Measurements from ENCODE around the gene SLFN14.
"Not testable (repeated sequence)": the region's sequence is repeated elsewhere in the genome, so short reads cannot be mapped to it uniquely, and the experiment has no call there.

SLFN14 gene

DNA sequence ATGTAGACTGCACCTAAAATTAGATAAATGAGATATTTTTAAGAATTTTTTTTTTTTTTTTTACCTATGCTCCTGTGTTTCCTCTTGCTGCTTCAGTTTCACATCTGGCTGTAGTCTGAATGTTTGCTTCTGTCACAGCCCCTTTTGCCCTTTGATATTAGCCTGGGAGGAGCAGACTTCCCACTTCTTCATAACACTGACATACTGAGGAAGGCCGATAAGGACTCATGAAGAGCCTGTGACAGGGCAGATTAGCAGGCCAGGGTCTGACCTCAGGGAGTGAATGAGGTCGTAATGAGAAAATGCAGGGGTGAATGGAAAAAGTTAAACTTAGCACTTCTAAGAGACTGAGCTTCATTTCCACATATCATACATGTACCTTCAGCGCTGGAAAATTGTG is at the start of gene SLFN14:
Gene SLFN14, minus strand, starts transcription at position 117 of the 400 bp plus-strand sequence. CDS start 2,757 bp downstream, outside the sequence.
- no peak for DNase-seq

DNA sequence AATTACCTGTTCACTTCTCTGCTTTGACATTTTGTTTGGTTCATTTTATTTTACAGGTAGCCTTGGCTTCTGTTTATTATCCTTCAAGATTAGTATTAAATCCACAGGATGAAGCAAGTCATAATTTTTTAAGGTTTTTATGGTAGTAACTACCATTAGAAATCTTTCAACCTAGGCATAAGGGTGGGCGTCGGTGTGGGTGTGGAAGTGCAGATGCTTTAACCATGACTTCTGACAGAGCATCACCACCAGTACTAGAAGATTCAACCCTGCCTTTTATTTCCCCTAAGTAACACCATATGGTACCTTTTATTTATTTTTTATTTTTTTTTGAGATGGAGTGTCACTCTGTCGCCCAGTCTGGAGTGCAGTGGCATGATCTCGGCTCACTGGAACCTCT is 49.2 kb upstream of the SLFN14 start:
- no peak for DNase-seq

DNA sequence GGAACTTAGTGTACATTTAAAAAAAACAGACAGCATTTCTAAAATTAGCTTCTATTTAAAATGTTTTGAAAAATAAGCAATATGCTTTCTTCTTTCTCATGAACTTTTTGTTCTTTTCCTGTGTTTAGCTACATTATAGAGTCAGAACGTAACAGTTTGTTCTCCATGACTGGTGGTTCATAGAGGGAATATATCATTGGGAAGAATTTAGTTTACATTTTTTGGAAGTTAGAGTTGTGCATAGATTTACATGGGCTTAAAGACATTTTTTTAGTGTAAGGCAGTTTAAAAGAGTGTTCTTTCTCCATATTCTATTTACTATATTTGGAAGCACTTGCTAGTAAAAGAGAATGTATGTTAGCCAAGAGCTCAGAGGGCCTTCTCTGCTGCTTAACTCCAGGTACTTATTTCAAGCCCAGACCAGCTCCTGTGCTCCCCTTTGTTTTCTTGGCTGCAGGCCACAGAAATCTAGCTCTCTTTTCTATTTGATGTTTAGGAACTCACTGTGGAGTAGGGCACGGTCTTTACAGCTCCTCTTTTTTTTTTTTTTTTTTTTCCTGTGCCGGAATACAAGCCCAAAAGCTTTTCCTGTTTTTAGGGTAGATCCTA is 46.7 kb upstream of the SLFN14 start:
- DNase-seq, result no peak

GRCh38 chr17:35605678-35606077 is 45.1 kb upstream of the SLFN14 start:
- DNase-seq, result no peak

DNA sequence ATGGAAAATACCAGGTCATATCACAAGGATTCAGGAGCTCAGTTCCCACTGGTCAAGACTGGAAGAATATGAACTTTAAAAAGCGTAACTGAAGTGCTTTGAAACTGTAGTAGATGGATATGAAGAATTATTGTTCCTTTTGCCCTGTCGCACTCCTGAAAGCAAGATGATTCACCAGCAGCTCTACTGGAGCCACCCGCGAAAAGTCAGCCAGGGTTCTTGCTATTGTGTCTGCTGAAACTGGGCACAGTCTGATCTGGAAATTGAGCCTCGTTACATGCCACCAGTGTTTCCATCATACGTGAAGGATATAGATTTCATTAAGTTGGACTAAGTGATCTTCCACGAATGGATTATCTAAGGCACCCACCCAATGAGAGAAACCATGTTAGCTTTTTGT is 43.1 kb upstream of the SLFN14 start:
- DNase-seq, result no peak

DNA sequence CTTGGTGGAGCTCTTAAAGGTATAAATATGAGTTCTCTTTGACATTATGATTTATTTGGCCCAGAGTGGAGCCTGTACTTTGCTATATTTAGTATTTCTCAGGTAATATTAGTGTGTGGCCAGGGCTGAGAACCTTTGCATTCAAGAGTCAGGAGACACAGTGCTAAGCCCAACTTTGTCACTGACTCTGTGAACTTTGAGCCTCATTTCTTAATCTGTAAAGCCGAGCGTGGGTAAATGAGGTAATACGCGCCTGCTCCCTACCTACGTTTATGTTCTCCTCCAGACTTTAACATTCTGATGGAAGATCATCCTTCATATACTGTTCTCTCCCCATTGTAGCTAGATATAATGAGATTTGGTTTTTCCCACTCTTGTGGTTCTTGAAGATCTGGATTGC is 37.0 kb upstream of the SLFN14 start:
- no peak for DNase-seq

GRCh38 chr17:35596530-35597233 is 36.1 kb upstream of the SLFN14 start:
- no peak for DNase-seq

DNA sequence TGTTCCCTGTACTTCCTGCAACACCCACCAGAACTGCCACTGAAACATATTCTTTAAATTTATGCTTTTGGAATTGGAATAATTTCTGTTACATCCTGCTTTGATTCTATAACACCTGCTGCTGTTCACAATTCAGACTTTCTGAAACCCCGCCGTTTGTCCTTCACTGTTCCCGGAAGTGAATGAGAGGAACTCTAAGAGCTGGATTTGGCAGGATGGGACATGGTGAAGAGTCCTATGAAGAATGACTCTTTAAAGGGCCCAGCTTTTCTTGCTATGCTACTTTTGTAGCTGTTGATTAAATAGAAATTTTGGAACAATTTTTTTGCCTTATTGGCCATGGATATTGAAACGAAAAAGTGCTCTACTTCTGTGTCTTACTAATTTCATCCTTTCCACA is 35.5 kb upstream of the SLFN14 start:
- no peak for DNase-seq

- no peak for DNase-seq
These were observed 27.7 kb upstream of the SLFN14 start for GRCh38 chr17:35588196-35588920.

GRCh38 chr17:35587074-35587961 is 26.7 kb upstream of the SLFN14 start, which contains the start of gene AP2B1:
Gene AP2B1 (plus strand): TSS chr17:35587322. CDS start chr17:35594031, 6,709 bp downstream.
- peak; percentile 97 for DNase-seq

- no peak for DNase-seq
These were observed 26.0 kb upstream of the SLFN14 start for GRCh38 chr17:35586569-35587073.

- DNase-seq, result no peak
These were observed 23.4 kb upstream of the SLFN14 start for GRCh38 chr17:35584061-35584460.

DNA sequence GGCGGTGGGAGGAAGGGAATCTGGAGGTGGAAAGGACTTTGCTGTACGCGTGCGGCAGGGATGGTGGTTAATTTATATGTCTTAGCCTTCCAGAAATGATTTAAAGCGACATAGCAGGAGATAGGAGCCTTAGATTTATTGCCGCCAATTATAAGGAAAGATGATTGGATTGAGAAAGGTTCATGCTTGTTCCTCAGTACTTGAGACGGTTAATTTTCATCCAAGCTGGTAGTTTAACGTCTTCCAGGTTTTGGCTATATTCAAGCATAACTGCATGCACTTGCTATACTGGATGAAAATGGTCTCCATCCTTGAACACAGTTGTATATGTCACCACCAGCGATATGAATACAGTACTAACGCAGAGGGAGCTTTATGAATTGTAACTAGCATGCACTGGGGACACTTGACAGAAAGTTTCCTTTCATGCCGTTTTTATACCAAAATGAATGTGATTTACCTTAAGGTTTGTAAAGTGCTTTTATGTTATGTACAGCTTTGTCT is 18.4 kb upstream of the SLFN14 start:
- no peak for DNase-seq

GRCh38 chr17:35578197-35578928 is 17.7 kb upstream of the SLFN14 start, which contains the start of gene PEX12:
Gene PEX12 (minus strand): TSS chr17:35578571. CDS start chr17:35578021, 550 bp downstream.
- DNase-seq, result peak; percentile 95

GRCh38 chr17:35577830-35578196 is 17.2 kb upstream of the SLFN14 start:
- DNase-seq, result no peak

- no peak for DNase-seq
These were observed 15.1 kb upstream of the SLFN14 start for GRCh38 chr17:35575759-35576158.

DNA sequence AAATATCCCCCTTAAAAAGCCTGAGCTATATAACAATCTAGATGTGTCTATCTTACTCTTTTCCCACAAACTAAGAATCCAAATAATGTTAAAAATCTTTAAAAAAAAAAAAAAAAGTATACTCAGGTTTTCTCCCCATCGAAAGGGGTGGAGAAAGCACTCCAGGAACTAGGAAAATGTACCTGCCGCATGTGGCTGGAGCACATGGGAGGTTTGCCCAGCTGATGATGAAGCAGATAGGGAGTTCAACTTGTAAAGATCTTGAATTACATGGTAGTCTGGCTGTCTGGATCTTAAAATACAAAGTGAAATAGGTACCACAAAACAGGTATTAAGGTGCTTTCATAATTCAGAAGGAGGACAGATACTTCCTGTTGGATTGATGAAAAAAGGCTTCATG is 8.8 kb upstream of the SLFN14 start:
- DNase-seq, result no peak

DNA sequence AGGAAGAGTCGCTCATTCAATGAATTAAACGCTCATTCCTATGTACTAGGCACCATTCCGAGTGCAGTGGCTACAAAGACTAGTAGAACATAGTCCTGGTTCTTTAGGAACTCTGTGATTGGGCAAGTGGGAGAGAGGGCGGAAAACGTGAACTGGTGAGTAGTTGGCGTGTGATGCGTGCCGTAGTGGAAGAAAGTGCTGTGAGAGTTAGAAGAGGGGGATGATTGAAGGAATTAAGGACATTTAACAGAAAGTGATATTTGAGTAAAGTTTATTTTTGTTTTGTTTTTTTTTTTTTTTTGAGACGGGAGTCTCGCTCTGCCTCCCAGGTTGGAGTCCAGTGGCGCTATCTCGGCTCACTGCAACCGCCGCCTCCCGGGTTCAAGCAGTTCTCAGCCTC is 7.9 kb upstream of the SLFN14 start:
- no peak for DNase-seq

DNA sequence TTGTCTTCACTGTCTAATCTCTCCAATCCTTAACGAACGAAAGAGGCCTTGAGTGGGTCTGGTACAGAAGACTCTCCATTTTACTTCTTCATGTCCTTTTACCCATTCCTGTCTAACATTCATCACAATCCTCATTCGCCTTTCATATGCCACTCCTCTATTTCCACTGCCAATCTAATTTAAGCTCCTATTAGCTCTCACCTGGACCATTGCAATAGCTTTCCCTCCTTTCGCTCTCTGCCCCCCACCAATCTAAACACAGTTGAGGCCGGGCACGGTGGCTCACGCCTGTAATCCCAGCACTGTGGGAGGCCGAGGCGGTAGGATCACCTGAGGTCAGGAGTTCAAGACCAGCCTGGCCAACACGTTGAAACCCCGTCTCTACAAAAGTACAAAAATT is 6.3 kb upstream of the SLFN14 start:
- no peak for DNase-seq

DNA sequence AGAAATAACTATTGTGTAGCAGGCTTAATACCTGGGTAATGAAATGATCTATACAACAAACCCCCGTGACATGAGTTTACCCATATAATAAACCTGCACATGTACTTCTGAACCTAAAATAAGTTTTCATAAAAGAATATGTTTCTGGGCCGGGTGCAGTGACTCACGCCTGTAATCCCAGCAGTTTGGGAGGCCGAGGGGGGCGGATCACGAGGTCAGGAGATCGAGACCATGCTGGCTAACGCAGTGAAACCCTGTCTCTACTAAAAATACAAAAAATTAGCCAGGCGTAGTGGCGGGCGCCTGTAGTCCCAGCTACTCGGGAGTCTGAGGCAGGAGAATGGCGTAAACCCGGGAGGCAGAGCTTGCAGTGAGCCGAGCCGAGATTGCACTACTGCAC is 2.6 kb upstream of the SLFN14 start:
- DNase-seq, result not testable (repeated sequence)

DNA sequence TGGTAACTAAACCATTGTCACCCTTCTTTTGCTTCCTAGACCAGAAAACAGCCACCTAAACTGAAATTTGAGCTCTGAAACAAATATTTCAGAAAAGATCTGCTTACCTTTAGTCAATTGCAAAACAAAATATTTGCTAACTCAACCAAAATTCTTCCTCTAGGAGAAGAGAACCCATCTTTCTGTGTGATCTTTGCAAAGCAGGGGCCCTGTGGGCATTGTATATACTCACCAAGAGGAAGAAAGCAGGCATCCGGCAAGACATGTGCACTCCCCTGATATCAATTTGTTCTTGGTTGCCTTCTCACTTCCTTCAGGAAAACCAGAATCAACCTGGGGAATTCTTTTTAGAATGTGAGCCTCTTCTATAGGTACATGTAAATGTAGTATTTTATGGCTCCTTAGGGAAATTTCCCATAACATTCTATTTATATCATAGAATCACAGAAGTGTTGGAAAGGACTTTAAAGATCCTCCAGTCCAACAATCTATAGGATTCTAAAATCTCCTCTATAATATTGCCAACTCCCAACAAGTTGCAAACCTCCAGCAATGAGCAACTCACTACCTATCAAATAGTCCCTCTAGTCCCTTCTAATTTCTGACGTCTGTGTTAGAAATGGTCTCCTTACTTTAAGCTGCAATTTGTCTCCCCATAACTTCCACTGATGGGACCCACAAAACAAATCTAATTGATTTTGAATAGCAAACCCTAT is 966 bp downstream of the SLFN14 start:
- DNase-seq, result no peak

Measured in NCI-H2171 treated with DMSO at 0.1 percent for 48 hours (cell line).